Measurements from ENCODE around the gene C5orf46. TPM values are rescaled to one million over a fixed set of nuclear protein-coding genes. Genes with fewer than 3 reads are reported as not detected.

Gene C5orf46
- total RNA-seq, 1 experiment from 2014 or later, result not detected

GRCh38 chr5:147854894-147855773 is 51.2 kb downstream of the C5orf46 start:
- Mint-ChIP-seq H3K36me3 (ENCODE audit: insufficient read depth, unreplicated experiment) (no peaks in the 10 kb centered on the region), H3K27me3 (ENCODE audit: insufficient read depth, unreplicated experiment) (no peaks in the 10 kb centered on the region), H3K27ac (ENCODE audit: unreplicated experiment) (no peak overlapping the region), H3K4me1 (ENCODE audit: low read depth, unreplicated experiment) (peaks cover 6% of the 10 kb centered on the region), H3K9me3 (ENCODE audit: unreplicated experiment) (no peaks in the 10 kb centered on the region), H3K4me3 (ENCODE audit: unreplicated experiment) (no peak overlapping the region)
- ChIA-PET POLR2A (no interaction called here), CTCF (interaction anchor here (0.8 kb wide), 1 partner anchor 80 kb away, joined by 3 read pairs; no protein-coding TSS in a partner anchor)
- no peak for TF ChIP-seq CTCF (IDR thresholded peaks at IDR 0.05; ENCODE audit: insufficient read depth in 1 of 2, low read depth in 1 of 2, low read length in 1 of 2, severe bottlenecking in 1 of 2, unreplicated experiment in 1 of 2)
- no TSS peak for BruUV-seq (replicated peaks)
- DNase-seq, result no peak
- intact Hi-C loops (cut with micrococcal nuclease; ENCODE audit: unreplicated experiment), result loop anchor here (1.0 to 10.0 kb wide), 2 partner anchors 20 to 250 kb away; no protein-coding TSS in a partner anchor
- H3K4me1 ChIP-seq, result no peaks in the 10 kb centered on the region
- no peaks in the 10 kb centered on the region for H3K9me3 ChIP-seq
- no peaks in the 10 kb centered on the region for H3K36me3 ChIP-seq (ENCODE audit: control insufficient read depth, insufficient read depth, low read length)
- no peaks in the 10 kb centered on the region for H3K27me3 ChIP-seq (replicated peaks; ENCODE audit: control insufficient read depth, insufficient read depth, low read length)
- H3K4me3 ChIP-seq (ENCODE audit: low read depth, low read length), result no peak overlapping the region

GRCh38 chr5:147854331-147854730 is 52.0 kb downstream of the C5orf46 start:
- H3K9me3 Mint-ChIP-seq (ENCODE audit: unreplicated experiment), result no peaks in the 10 kb centered on the region
- TF ChIP-seq CTCF (IDR thresholded peaks at IDR 0.05; ENCODE audit: insufficient read depth in 1 of 2, low read depth in 1 of 2, low read length in 1 of 2, severe bottlenecking in 1 of 2, unreplicated experiment in 1 of 2), result no peak
- no peaks in the 10 kb centered on the region for H3K27me3 Mint-ChIP-seq (ENCODE audit: insufficient read depth, unreplicated experiment)
- Histone ChIP-seq H3K27me3 (replicated peaks; ENCODE audit: control insufficient read depth, insufficient read depth, low read length) (no peaks in the 10 kb centered on the region), H3K9me3 (no peaks in the 10 kb centered on the region), H3K4me3 (ENCODE audit: low read depth, low read length) (no peak overlapping the region), H3K36me3 (ENCODE audit: control insufficient read depth, insufficient read depth, low read length) (no peaks in the 10 kb centered on the region), H3K4me1 (no peaks in the 10 kb centered on the region)
- ChIA-PET CTCF (interaction anchor here (0.8 kb wide), 1 partner anchor 81 kb away, joined by 3 read pairs; no protein-coding TSS in a partner anchor), POLR2A (no interaction called here)
- no peak overlapping the region for H3K4me3 Mint-ChIP-seq (ENCODE audit: unreplicated experiment)
- no TSS peak for BruUV-seq (replicated peaks)
- peaks cover 9% of the 10 kb centered on the region for H3K4me1 Mint-ChIP-seq (ENCODE audit: low read depth, unreplicated experiment)
- no peaks in the 10 kb centered on the region for H3K36me3 Mint-ChIP-seq (ENCODE audit: insufficient read depth, unreplicated experiment)
- DNase-seq, result no peak
- intact Hi-C loops (cut with micrococcal nuclease; ENCODE audit: unreplicated experiment), result loop anchor here (10.0 kb wide), 1 partner anchor 250 kb away; no protein-coding TSS in a partner anchor
- H3K27ac Mint-ChIP-seq (ENCODE audit: unreplicated experiment), result no peak overlapping the region

GRCh38 chr5:147853372-147853987 is 52.9 kb downstream of the C5orf46 start:
- TF ChIP-seq CTCF (IDR thresholded peaks at IDR 0.05; ENCODE audit: insufficient read depth in 1 of 2, low read depth in 1 of 2, low read length in 1 of 2, severe bottlenecking in 1 of 2, unreplicated experiment in 1 of 2), result no peak
- ChIA-PET CTCF (no interaction called here), POLR2A (no interaction called here)
- intact Hi-C loops (cut with micrococcal nuclease; ENCODE audit: unreplicated experiment), result loop anchor here (10.0 kb wide), 1 partner anchor 251 kb away; no protein-coding TSS in a partner anchor
- Mint-ChIP-seq H3K27ac (ENCODE audit: unreplicated experiment) (no peak overlapping the region), H3K36me3 (ENCODE audit: insufficient read depth, unreplicated experiment) (no peaks in the 10 kb centered on the region), H3K27me3 (ENCODE audit: insufficient read depth, unreplicated experiment) (no peaks in the 10 kb centered on the region), H3K9me3 (ENCODE audit: unreplicated experiment) (no peaks in the 10 kb centered on the region), H3K4me3 (ENCODE audit: unreplicated experiment) (no peak overlapping the region), H3K4me1 (ENCODE audit: low read depth, unreplicated experiment) (peaks cover 14% of the 10 kb centered on the region)
- BruUV-seq (replicated peaks), result no TSS peak
- Histone ChIP-seq H3K36me3 (ENCODE audit: control insufficient read depth, insufficient read depth, low read length) (no peaks in the 10 kb centered on the region), H3K4me1 (no peaks in the 10 kb centered on the region), H3K27me3 (replicated peaks; ENCODE audit: control insufficient read depth, insufficient read depth, low read length) (no peaks in the 10 kb centered on the region), H3K4me3 (ENCODE audit: low read depth, low read length) (no peak overlapping the region), H3K9me3 (no peaks in the 10 kb centered on the region)
- no peak for DNase-seq

Data from Caco-2 (cell line).